ENCODE data around the gene IRGC. TPM values are rescaled to one million over a fixed set of nuclear protein-coding genes. Genes with fewer than 3 reads are reported as not detected.

Gene IRGC
- total and polyA plus RNA-seq, 2 of the 4 experiments (the other 2 are of a cell fraction): not detected

DNA sequence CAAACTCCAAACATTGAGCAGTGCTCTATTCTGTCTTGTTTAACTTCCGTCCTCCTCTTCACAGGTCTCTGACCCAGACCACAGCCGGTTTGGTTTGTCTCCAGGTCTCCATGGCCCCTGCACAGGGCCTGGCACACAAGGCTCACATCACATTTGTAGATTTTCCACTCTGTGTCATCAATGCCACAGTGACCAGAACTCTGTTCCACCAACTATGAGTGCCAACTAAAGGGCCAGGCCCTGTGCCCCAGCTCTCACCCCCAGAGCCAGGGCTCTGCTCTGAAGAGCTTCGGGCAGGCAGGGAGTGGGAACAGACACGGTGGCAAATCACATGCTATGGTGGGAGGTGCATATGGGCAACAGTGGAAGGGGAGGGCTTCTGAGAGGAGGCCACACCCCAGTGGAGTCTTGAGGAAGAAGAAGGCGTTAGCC, 22.9 kb downstream of the IRGC start:
- no peak overlapping the region for H3K18ac ChIP-seq (ENCODE audit: low read depth, low read length)
- H3K27ac ChIP-seq (ENCODE audit: insufficient read depth, low read length): no peak overlapping the region
- dilution Hi-C loops (cut with HindIII; ENCODE audit: low sequenced_read_pairs, unreplicated experiment): no loop called here
- H3K23ac ChIP-seq (ENCODE audit: low read depth, low read length): no peak overlapping the region
- no peak overlapping the region for H3K4me2 ChIP-seq (ENCODE audit: low read depth, low read length)
- H3K4ac ChIP-seq (ENCODE audit: low read depth, low read length): no peak overlapping the region
- H2BK5ac ChIP-seq (ENCODE audit: low read depth, low read length, poor library complexity, severe bottlenecking): no peak overlapping the region
- no peak overlapping the region for H2AFZ ChIP-seq (replicated peaks; ENCODE audit: low read length, poor library complexity)
- no peak overlapping the region for H4K91ac ChIP-seq (ENCODE audit: insufficient read depth, low read depth, low read length)
- peaks cover 3% of the 10 kb centered on the region; the same call in 1 of the 2 replicates for H3K9me1 ChIP-seq (ENCODE audit: insufficient read depth, low read length)
- WGBS, 2 experiments (ENCODE audit: extremely low coverage in 2 of 2, insufficient read length in 1 of 2): 58% methylated on average over 3 of the region's 5 CpGs; no CpG with 5 or more reads in 1 of the 2 experiments
- H3K4me1 ChIP-seq (ENCODE audit: control insufficient read depth, insufficient read depth, low read length): peaks cover 7% of the 10 kb centered on the region; the same call in 1 of the 2 replicates
- TF ChIP-seq POLR2A (IDR thresholded peaks at IDR 0.05; ENCODE audit: low read depth, low read length): no peak
- no peak overlapping the region for H2AK5ac ChIP-seq (ENCODE audit: low read depth, low read length)
- H2BK120ac ChIP-seq (ENCODE audit: low read depth, low read length): no peak overlapping the region
- H4K8ac ChIP-seq (ENCODE audit: low read depth in 2 of 2, low read length in 2 of 2): no peak overlapping the region
- peaks cover 5% of the 10 kb centered on the region; the same call in 1 of the 2 replicates for H4K20me1 ChIP-seq (ENCODE audit: insufficient read depth, low read length)
- no peak overlapping the region for H3K9ac ChIP-seq (ENCODE audit: low read depth, low read length)
- no TSS peak for BruUV-seq (replicated peaks)
- no peak overlapping the region for H4K5ac ChIP-seq (ENCODE audit: low read depth, low read length)
- no peak overlapping the region for H2BK20ac ChIP-seq (ENCODE audit: low read depth, low read length)
- DNase-seq: no peak
- intact Hi-C loops (cut with micrococcal nuclease): no loop called here
- ATAC-seq (ENCODE audit: low read depth): no peak
- POLR2A ChIA-PET (ENCODE audit: unreplicated experiment): interaction anchor here (0.6 kb wide), 1 partner anchor 245 kb away, joined by 3 read pairs; the partner anchor contains the start of gene ZNF155
- H3K4me3 ChIP-seq (ENCODE audit: insufficient read depth, low read depth, low read length): no peak overlapping the region
- H3K36me3 ChIP-seq (ENCODE audit: control insufficient read depth, insufficient read depth, low read length): peaks cover 48% of the 10 kb centered on the region
- no peaks in the 10 kb centered on the region for H3K9me3 ChIP-seq (ENCODE audit: control insufficient read depth, insufficient read depth, low read length)
- peaks cover 0 to 13% of the 10 kb centered on the region in 2 experiments; a peak in 1 of 4 replicates for H3K79me1 ChIP-seq (ENCODE audit: low read depth in 1 of 2, low read length in 2 of 2)
- H2AK9ac ChIP-seq (replicated peaks; ENCODE audit: low read depth, low read length, poor library complexity): no peak overlapping the region
- CTCF ChIA-PET: interaction anchor here (0.6 to 0.9 kb wide), 2 partner anchors 36 to 1554 kb away, joined by 3 to 4 read pairs; no protein-coding TSS in a partner anchor
- no peak overlapping the region for H2BK15ac ChIP-seq (ENCODE audit: low read depth, low read length)
- no peaks in the 10 kb centered on the region for H3K27me3 ChIP-seq (ENCODE audit: control insufficient read depth, insufficient read depth, low read length)
- no peak overlapping the region for H3K56ac ChIP-seq (ENCODE audit: extremely low read depth, insufficient read depth, low read length)
- no peak overlapping the region for H3K14ac ChIP-seq (replicated peaks; ENCODE audit: low read depth, low read length)
- in situ Hi-C loops (cut with MboI; ENCODE audit: low sequenced_read_pairs): no loop called here

All from IMR-90 (cell line).